ENCODE results near the gene TRIM59.

- TF ChIP-seq POLR2A (IDR thresholded peaks at IDR 0.05), result no peak
- TF ChIP-seq CTCF (IDR thresholded peaks at IDR 0.05), result no peak
Measured at GRCh38 chr3:160481856-160482255, 32.3 kb upstream of the TRIM59 start.
